ENCODE data around the gene DOK4.

The DOK4 gene

GRCh38 chr16:57516773-57517172 lies 30.5 kb upstream of the DOK4 start:
- no peaks in the 10 kb centered on the region for H3K9me3 ChIP-seq (ENCODE audit: insufficient read depth, low read depth, low read length)
- no peak overlapping the region for H3K9ac ChIP-seq (ENCODE audit: low read depth, low read length, poor library complexity, severe bottlenecking)
- H3K36me3 ChIP-seq (ENCODE audit: insufficient read depth, low read length), result peaks cover 41% of the 10 kb centered on the region; the same call in 1 of the 2 replicates
- no peak overlapping the region for H3K4me2 ChIP-seq (ENCODE audit: low read depth, low read length, poor library complexity, severe bottlenecking)
- TF ChIP-seq CTCF (conservative IDR thresholded peaks at IDR 0.05; ENCODE audit: low read length) (no peak), EZH2phosphoT487 (IDR thresholded peaks at IDR 0.05; ENCODE audit: borderline replicate concordance) (no peak)
- H3K4me3 ChIP-seq (ENCODE audit: low read length, poor library complexity, severe bottlenecking), result no peak overlapping the region
- no peaks in the 10 kb centered on the region for H3F3A ChIP-seq (ENCODE audit: low read depth)
- no peak overlapping the region for H2AFZ ChIP-seq (ENCODE audit: low read length)
- H3K4me1 ChIP-seq (ENCODE audit: insufficient read depth, low read length, poor library complexity, severe bottlenecking), result peaks cover 4% of the 10 kb centered on the region
- no peaks in the 10 kb centered on the region for H3K79me2 ChIP-seq (ENCODE audit: insufficient read depth, low read length)
- no peaks in the 10 kb centered on the region for H3K27me3 ChIP-seq (ENCODE audit: insufficient read depth, low read length, poor library complexity, severe bottlenecking)
- no peaks in the 10 kb centered on the region for H3K9me2 ChIP-seq (replicated peaks; ENCODE audit: low read depth, low read length)
- H4K20me1 ChIP-seq (ENCODE audit: insufficient read depth, low read length, poor library complexity, severe bottlenecking), result no peaks in the 10 kb centered on the region

GRCh38 chr16:57516176-57516725 lies 30.0 kb upstream of the DOK4 start:
- Histone ChIP-seq H3K4me3 (ENCODE audit: low read length, poor library complexity, severe bottlenecking) (no peak overlapping the region), H3K9ac (ENCODE audit: low read depth, low read length, poor library complexity, severe bottlenecking) (no peak overlapping the region), H3K79me2 (ENCODE audit: insufficient read depth, low read length) (no peaks in the 10 kb centered on the region), H4K20me1 (ENCODE audit: insufficient read depth, low read length, poor library complexity, severe bottlenecking) (no peaks in the 10 kb centered on the region), H3K9me2 (replicated peaks; ENCODE audit: low read depth, low read length) (no peaks in the 10 kb centered on the region), H3K4me2 (ENCODE audit: low read depth, low read length, poor library complexity, severe bottlenecking) (no peak overlapping the region), H3K27me3 (ENCODE audit: insufficient read depth, low read length, poor library complexity, severe bottlenecking) (no peaks in the 10 kb centered on the region), H3K4me1 (ENCODE audit: insufficient read depth, low read length, poor library complexity, severe bottlenecking) (peaks cover 4% of the 10 kb centered on the region), H3F3A (ENCODE audit: low read depth) (no peaks in the 10 kb centered on the region), H3K36me3 (ENCODE audit: insufficient read depth, low read length) (peaks cover 41% of the 10 kb centered on the region; the same call in 1 of the 2 replicates), H2AFZ (ENCODE audit: low read length) (no peak overlapping the region), H3K9me3 (ENCODE audit: insufficient read depth, low read depth, low read length) (no peaks in the 10 kb centered on the region)
- no peak for TF ChIP-seq EZH2phosphoT487 (IDR thresholded peaks at IDR 0.05; ENCODE audit: borderline replicate concordance)

GRCh38 chr16:57514791-57515600 lies 28.7 kb upstream of the DOK4 start:
- no peaks in the 10 kb centered on the region for H4K20me1 ChIP-seq (ENCODE audit: insufficient read depth, low read length, poor library complexity, severe bottlenecking)
- no peak for TF ChIP-seq EZH2phosphoT487 (IDR thresholded peaks at IDR 0.05; ENCODE audit: borderline replicate concordance)
- no peak for TF ChIP-seq CTCF (conservative IDR thresholded peaks at IDR 0.05; ENCODE audit: low read length)

More at GRCh38 chr16:57514791-57515600, 28.7 kb upstream of the DOK4 start:
- H2AFZ ChIP-seq (ENCODE audit: low read length), result no peak overlapping the region
- H3K27me3 ChIP-seq (ENCODE audit: insufficient read depth, low read length, poor library complexity, severe bottlenecking), result no peaks in the 10 kb centered on the region
- H3K79me2 ChIP-seq (ENCODE audit: insufficient read depth, low read length), result no peaks in the 10 kb centered on the region
- peaks cover 9% of the 10 kb centered on the region for H3K4me1 ChIP-seq (ENCODE audit: insufficient read depth, low read length, poor library complexity, severe bottlenecking)
- H3K9me2 ChIP-seq (replicated peaks; ENCODE audit: low read depth, low read length), result no peaks in the 10 kb centered on the region
- H3K4me3 ChIP-seq (ENCODE audit: low read length, poor library complexity, severe bottlenecking), result no peak overlapping the region
- peaks cover 41% of the 10 kb centered on the region; the same call in 1 of the 2 replicates for H3K36me3 ChIP-seq (ENCODE audit: insufficient read depth, low read length)
- no peaks in the 10 kb centered on the region for H3K9me3 ChIP-seq (ENCODE audit: insufficient read depth, low read depth, low read length)
- no peak overlapping the region for H3K9ac ChIP-seq (ENCODE audit: low read depth, low read length, poor library complexity, severe bottlenecking)
- no peaks in the 10 kb centered on the region for H3F3A ChIP-seq (ENCODE audit: low read depth)
- H3K4me2 ChIP-seq (ENCODE audit: low read depth, low read length, poor library complexity, severe bottlenecking), result no peak overlapping the region
